Measurements from ENCODE around the gene ZNF638.
A peak's percentile ranks its signal among the peaks of the same experiment; 100 is the strongest.

The ZNF638 gene

DNA sequence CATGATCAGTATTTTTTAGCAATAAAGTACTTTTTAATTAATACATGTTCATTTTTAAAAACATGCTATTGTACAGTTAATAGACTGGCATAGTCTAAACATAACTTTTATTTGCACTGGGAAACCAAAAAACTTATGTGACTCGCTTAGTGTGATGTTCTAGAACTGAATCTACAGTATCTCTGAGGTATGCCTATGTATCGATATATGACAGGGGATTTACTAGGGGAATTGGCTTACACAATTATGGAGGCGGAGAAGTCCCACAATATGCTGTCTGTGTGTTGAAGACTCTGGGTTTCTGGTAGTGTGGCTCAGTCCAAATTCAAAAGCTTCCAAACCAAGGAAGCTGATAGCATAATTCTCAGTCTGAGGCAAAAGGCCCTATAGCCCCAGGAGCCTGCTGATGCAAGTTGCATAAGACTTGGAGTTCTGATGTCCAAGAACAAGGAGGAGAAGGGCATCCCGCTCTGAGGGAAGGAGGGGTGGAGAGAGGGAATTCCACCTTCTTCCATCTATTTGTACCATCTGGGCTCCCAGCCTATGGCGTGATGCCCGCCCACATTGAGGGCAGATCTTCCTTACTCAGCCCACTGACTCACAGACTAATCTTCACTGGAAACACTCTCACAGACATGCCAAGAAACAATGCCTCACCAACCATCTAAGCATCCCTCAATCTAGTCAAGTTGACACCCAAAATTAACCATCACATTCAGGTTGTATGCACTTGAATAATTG lies 27.5 kb downstream of the ZNF638 start:
- Histone ChIP-seq H3K4ac (ENCODE audit: low read depth, low read length) (no peak overlapping the region), H3K4me2 (ENCODE audit: low read length) (no peak overlapping the region), H3K9ac (ENCODE audit: low read length) (no peak overlapping the region), H3K23ac (ENCODE audit: low read length) (no peak overlapping the region), H3K79me2 (ENCODE audit: control insufficient read depth, insufficient read depth, low read length, poor library complexity) (no peaks in the 10 kb centered on the region), H3K79me1 (ENCODE audit: low read length) (no peaks in the 10 kb centered on the region), H2AK5ac (ENCODE audit: low read length) (no peak overlapping the region), H3K36me3 (ENCODE audit: control insufficient read depth in 1 of 2, insufficient read depth in 2 of 2, low read length in 2 of 2) (peaks cover 9 to 25% of the 10 kb centered on the region in 2 experiments), H2BK5ac (ENCODE audit: low read depth, low read length, poor library complexity) (no peak overlapping the region), H2BK120ac (ENCODE audit: insufficient read depth, low read length, poor library complexity) (no peak overlapping the region), H4K8ac (ENCODE audit: low read depth, low read length) (no peak overlapping the region), H3K4me3 (ENCODE audit: low read depth, low read length) (no peak overlapping the region), H3K27ac (ENCODE audit: low read depth, low read length) (no peak overlapping the region), H4K12ac (ENCODE audit: low read depth, low read length) (no peak overlapping the region), H2AFZ (ENCODE audit: insufficient read depth, low read length, poor library complexity) (no peak overlapping the region), H3K27me3 (ENCODE audit: insufficient read depth, low read length) (no peaks in the 10 kb centered on the region), H4K91ac (ENCODE audit: low read depth, low read length) (no peak overlapping the region), H3K9me3 (ENCODE audit: insufficient read depth, low read depth, low read length) (no peaks in the 10 kb centered on the region), H3K14ac (ENCODE audit: low read length) (no peak overlapping the region), H3K4me1 (ENCODE audit: control insufficient read depth in 1 of 2, insufficient read depth in 2 of 2, low read length in 2 of 2) (no peaks in the 10 kb centered on the region), H3K18ac (ENCODE audit: low read length) (no peak overlapping the region), H2BK12ac (ENCODE audit: low read length) (no peak overlapping the region)
- WGBS (ENCODE audit: extremely low coverage, insufficient coverage, insufficient read length) = no CpG with 5 or more reads among the region's 6 CpGs
- no peak for DNase-seq

- H3K4me1 ChIP-seq (ENCODE audit: control insufficient read depth in 1 of 2, insufficient read depth in 2 of 2, low read length in 2 of 2) = no peaks in the 10 kb centered on the region
- no peak overlapping the region for H3K18ac ChIP-seq (ENCODE audit: low read length)
- no peak overlapping the region for H3K23ac ChIP-seq (ENCODE audit: low read length)
- H3K27ac ChIP-seq (ENCODE audit: low read depth, low read length) = no peak overlapping the region
- H4K8ac ChIP-seq (ENCODE audit: low read depth, low read length) = no peak overlapping the region
- H2BK120ac ChIP-seq (ENCODE audit: insufficient read depth, low read length, poor library complexity) = no peak overlapping the region
- no peaks in the 10 kb centered on the region for H3K79me2 ChIP-seq (ENCODE audit: control insufficient read depth, insufficient read depth, low read length, poor library complexity)
- no peak overlapping the region for H4K12ac ChIP-seq (ENCODE audit: low read depth, low read length)
- H3K9ac ChIP-seq (ENCODE audit: low read length) = no peak overlapping the region
- no peak overlapping the region for H3K4me2 ChIP-seq (ENCODE audit: low read length)
- no peak overlapping the region for H2BK12ac ChIP-seq (ENCODE audit: low read length)
- H3K36me3 ChIP-seq (ENCODE audit: control insufficient read depth in 1 of 2, insufficient read depth in 2 of 2, low read length in 2 of 2) = peaks cover 9 to 27% of the 10 kb centered on the region in 2 experiments
- no peak overlapping the region for H2AK5ac ChIP-seq (ENCODE audit: low read length)
- no peak overlapping the region for H2BK5ac ChIP-seq (ENCODE audit: low read depth, low read length, poor library complexity)
- no CpG with 5 or more reads among the region's 3 CpGs for WGBS (ENCODE audit: extremely low coverage, insufficient coverage, insufficient read length)
- no peak overlapping the region for H3K4ac ChIP-seq (ENCODE audit: low read depth, low read length)
- no peaks in the 10 kb centered on the region for H3K27me3 ChIP-seq (ENCODE audit: insufficient read depth, low read length)
- no peaks in the 10 kb centered on the region for H3K79me1 ChIP-seq (ENCODE audit: low read length)
- no peak overlapping the region for H3K4me3 ChIP-seq (ENCODE audit: low read depth, low read length)
- no peak overlapping the region for H2AFZ ChIP-seq (ENCODE audit: insufficient read depth, low read length, poor library complexity)
- no peak overlapping the region for H3K14ac ChIP-seq (ENCODE audit: low read length)
- no peaks in the 10 kb centered on the region for H3K9me3 ChIP-seq (ENCODE audit: insufficient read depth, low read depth, low read length)
- peak in 1 of 2 donors; percentile 21 for DNase-seq
- H4K91ac ChIP-seq (ENCODE audit: low read depth, low read length) = no peak overlapping the region
Observed at GRCh38 chr2:71360434-71360975, 28.9 kb downstream of the ZNF638 start.

DNA sequence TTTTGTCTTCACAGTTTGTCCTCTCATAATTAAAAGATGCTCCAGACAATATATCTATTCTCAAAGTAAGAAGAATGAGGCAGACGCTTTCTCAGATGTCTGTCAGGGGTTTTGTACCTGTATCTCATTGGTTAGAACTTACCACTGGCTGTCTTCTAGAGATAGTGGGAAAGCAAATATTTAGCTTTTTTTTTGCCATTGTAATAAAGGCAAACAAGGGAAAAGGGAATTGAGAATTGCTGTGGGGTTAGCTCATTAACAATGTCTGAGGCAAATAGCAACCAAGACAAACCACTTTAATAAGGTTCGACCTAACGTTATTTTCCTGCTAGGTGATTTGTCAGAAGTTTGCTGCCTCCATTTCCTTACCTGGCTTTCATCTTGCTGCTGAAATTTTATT lies 30.0 kb downstream of the ZNF638 start:
- Histone ChIP-seq H3K4me2 (ENCODE audit: low read length) (no peak overlapping the region), H2AFZ (ENCODE audit: insufficient read depth, low read length, poor library complexity) (no peak overlapping the region), H3K27ac (ENCODE audit: low read depth, low read length) (no peak overlapping the region), H3K79me1 (ENCODE audit: low read length) (no peaks in the 10 kb centered on the region), H4K12ac (ENCODE audit: low read depth, low read length) (no peak overlapping the region), H3K79me2 (ENCODE audit: control insufficient read depth, insufficient read depth, low read length, poor library complexity) (no peaks in the 10 kb centered on the region), H3K4ac (ENCODE audit: low read depth, low read length) (no peak overlapping the region), H3K9me3 (ENCODE audit: insufficient read depth, low read depth, low read length) (no peaks in the 10 kb centered on the region), H4K8ac (ENCODE audit: low read depth, low read length) (no peak overlapping the region), H3K9ac (ENCODE audit: low read length) (no peak overlapping the region), H2AK5ac (ENCODE audit: low read length) (no peak overlapping the region), H4K91ac (ENCODE audit: low read depth, low read length) (no peak overlapping the region), H3K4me3 (ENCODE audit: low read depth, low read length) (no peak overlapping the region), H3K27me3 (ENCODE audit: insufficient read depth, low read length) (no peaks in the 10 kb centered on the region), H2BK5ac (ENCODE audit: low read depth, low read length, poor library complexity) (no peak overlapping the region), H2BK12ac (ENCODE audit: low read length) (no peak overlapping the region), H2BK120ac (ENCODE audit: insufficient read depth, low read length, poor library complexity) (no peak overlapping the region), H3K18ac (ENCODE audit: low read length) (no peak overlapping the region), H3K36me3 (ENCODE audit: control insufficient read depth in 1 of 2, insufficient read depth in 2 of 2, low read length in 2 of 2) (peaks cover 12 to 33% of the 10 kb centered on the region in 2 experiments), H3K4me1 (ENCODE audit: control insufficient read depth in 1 of 2, insufficient read depth in 2 of 2, low read length in 2 of 2) (no peaks in the 10 kb centered on the region), H3K14ac (ENCODE audit: low read length) (no peak overlapping the region), H3K23ac (ENCODE audit: low read length) (no peak overlapping the region)
- WGBS (ENCODE audit: extremely low coverage, insufficient coverage, insufficient read length) = no CpG with 5 or more reads among the region's 3 CpGs
- no peak for DNase-seq

DNA sequence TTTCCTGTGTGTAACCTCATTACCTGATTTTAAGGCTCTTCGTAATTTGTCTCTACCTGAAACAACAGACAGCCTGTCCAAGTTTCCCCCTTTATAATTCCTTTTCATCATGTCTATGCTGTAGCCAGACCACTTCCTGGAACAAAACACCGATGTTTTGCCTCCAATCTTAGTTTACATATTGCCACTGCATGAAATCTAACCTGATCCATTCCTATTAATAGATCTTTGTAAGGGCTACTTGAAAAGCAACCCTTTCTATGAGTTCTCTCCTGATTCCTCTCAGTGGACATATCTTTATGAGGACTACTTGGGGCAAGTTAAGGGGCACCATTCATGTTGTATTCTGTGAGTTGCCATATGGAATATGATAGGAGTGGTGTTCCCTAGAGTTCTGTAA lies 30.9 kb downstream of the ZNF638 start:
- Histone ChIP-seq H3K4ac (ENCODE audit: low read depth, low read length) (no peak overlapping the region), H3K79me2 (ENCODE audit: control insufficient read depth, insufficient read depth, low read length, poor library complexity) (no peaks in the 10 kb centered on the region)
- no CpG with 5 or more reads among the region's 2 CpGs for WGBS (ENCODE audit: extremely low coverage, insufficient coverage, insufficient read length)

More for the DNA sequence above, 30.9 kb downstream of the ZNF638 start:
- Histone ChIP-seq H2BK12ac (ENCODE audit: low read length) (no peak overlapping the region), H2BK5ac (ENCODE audit: low read depth, low read length, poor library complexity) (no peak overlapping the region), H3K27ac (ENCODE audit: low read depth, low read length) (no peak overlapping the region), H2BK120ac (ENCODE audit: insufficient read depth, low read length, poor library complexity) (no peak overlapping the region), H4K8ac (ENCODE audit: low read depth, low read length) (no peak overlapping the region), H3K23ac (ENCODE audit: low read length) (no peak overlapping the region), H3K14ac (ENCODE audit: low read length) (no peak overlapping the region), H3K9me3 (ENCODE audit: insufficient read depth, low read depth, low read length) (no peaks in the 10 kb centered on the region), H3K4me1 (ENCODE audit: control insufficient read depth in 1 of 2, insufficient read depth in 2 of 2, low read length in 2 of 2) (no peaks in the 10 kb centered on the region), H3K79me1 (ENCODE audit: low read length) (no peaks in the 10 kb centered on the region), H4K91ac (ENCODE audit: low read depth, low read length) (no peak overlapping the region), H3K18ac (ENCODE audit: low read length) (no peak overlapping the region), H3K4me3 (ENCODE audit: low read depth, low read length) (no peak overlapping the region), H2AK5ac (ENCODE audit: low read length) (no peak overlapping the region), H3K27me3 (ENCODE audit: insufficient read depth, low read length) (no peaks in the 10 kb centered on the region), H3K4me2 (ENCODE audit: low read length) (no peak overlapping the region), H2AFZ (ENCODE audit: insufficient read depth, low read length, poor library complexity) (no peak overlapping the region), H4K12ac (ENCODE audit: low read depth, low read length) (no peak overlapping the region), H3K36me3 (ENCODE audit: control insufficient read depth in 1 of 2, insufficient read depth in 2 of 2, low read length in 2 of 2) (peaks cover 16 to 31% of the 10 kb centered on the region in 2 experiments), H3K9ac (ENCODE audit: low read length) (no peak overlapping the region)
- DNase-seq = no peak
